Measurements from ENCODE around the gene JAKMIP1.

Gene JAKMIP1

GRCh38 chr4:6049278-6049677 is 151.1 kb downstream of the JAKMIP1 start:
- no peak for FAIRE-seq
- TF ChIP-seq SPI1 (IDR thresholded peaks at IDR 0.05; ENCODE audit: low read depth, low read length): no peak
- no peak for TF ChIP-seq POLR2AphosphoS5 (IDR thresholded peaks at IDR 0.05; ENCODE audit: low read depth, low read length)
- TF ChIP-seq TAF1 (IDR thresholded peaks at IDR 0.05; ENCODE audit: low read depth, low read length): no peak
- no peak for TF ChIP-seq PAX5 (IDR thresholded peaks at IDR 0.05; ENCODE audit: insufficient read depth, low read length, severe bottlenecking)
- no peak for TF ChIP-seq POU2F2 (IDR thresholded peaks at IDR 0.05; ENCODE audit: low read depth, low read length)
- TF ChIP-seq POLR2A (IDR thresholded peaks at IDR 0.05; ENCODE audit: low read depth, low read length): no peak
- no peak for DNase-seq (ENCODE audit: insufficient read length, low spot score)

- FAIRE-seq (no peak), DNase-seq (ENCODE audit: insufficient read length, low spot score) (no peak)
- no peak for TF ChIP-seq SPI1 (IDR thresholded peaks at IDR 0.05; ENCODE audit: low read depth, low read length)
- no peak for TF ChIP-seq POLR2A (IDR thresholded peaks at IDR 0.05; ENCODE audit: low read depth, low read length)
- TF ChIP-seq TAF1 (IDR thresholded peaks at IDR 0.05; ENCODE audit: low read depth, low read length): no peak
- TF ChIP-seq POU2F2 (IDR thresholded peaks at IDR 0.05; ENCODE audit: low read depth, low read length): no peak
- TF ChIP-seq POLR2AphosphoS5 (IDR thresholded peaks at IDR 0.05; ENCODE audit: low read depth, low read length): no peak
- no peak for TF ChIP-seq PAX5 (IDR thresholded peaks at IDR 0.05; ENCODE audit: insufficient read depth, low read length, severe bottlenecking)
Measured at GRCh38 chr4:6048537-6048936, 151.8 kb downstream of the JAKMIP1 start.

GRCh38 chr4:6047130-6047673 is 153.1 kb downstream of the JAKMIP1 start:
- TF ChIP-seq POLR2AphosphoS5 (IDR thresholded peaks at IDR 0.05; ENCODE audit: low read depth, low read length): no peak
- no peak for TF ChIP-seq POU2F2 (IDR thresholded peaks at IDR 0.05; ENCODE audit: low read depth, low read length)
- TF ChIP-seq SPI1 (IDR thresholded peaks at IDR 0.05; ENCODE audit: low read depth, low read length): no peak
- no peak for TF ChIP-seq POLR2A (IDR thresholded peaks at IDR 0.05; ENCODE audit: low read depth, low read length)
- no peak for TF ChIP-seq PAX5 (IDR thresholded peaks at IDR 0.05; ENCODE audit: insufficient read depth, low read length, severe bottlenecking)
- no peak for TF ChIP-seq TAF1 (IDR thresholded peaks at IDR 0.05; ENCODE audit: low read depth, low read length)
- no peak for FAIRE-seq

GRCh38 chr4:6046526-6047129 is 153.7 kb downstream of the JAKMIP1 start:
- DNase-seq (ENCODE audit: insufficient read length, low spot score) (no peak), FAIRE-seq (no peak)
- TF ChIP-seq POLR2AphosphoS5 (IDR thresholded peaks at IDR 0.05; ENCODE audit: low read depth, low read length): no peak
- no peak for TF ChIP-seq SPI1 (IDR thresholded peaks at IDR 0.05; ENCODE audit: low read depth, low read length)
- no peak for TF ChIP-seq TAF1 (IDR thresholded peaks at IDR 0.05; ENCODE audit: low read depth, low read length)
- TF ChIP-seq POLR2A (IDR thresholded peaks at IDR 0.05; ENCODE audit: low read depth, low read length): no peak
- no peak for TF ChIP-seq PAX5 (IDR thresholded peaks at IDR 0.05; ENCODE audit: insufficient read depth, low read length, severe bottlenecking)

More at GRCh38 chr4:6047130-6047673, 153.1 kb downstream of the JAKMIP1 start:
- DNase-seq (ENCODE audit: insufficient read length, low spot score): no peak

- FAIRE-seq: no peak
- TF ChIP-seq POLR2AphosphoS5 (IDR thresholded peaks at IDR 0.05; ENCODE audit: low read depth, low read length) (no peak), PAX5 (IDR thresholded peaks at IDR 0.05; ENCODE audit: insufficient read depth, low read length, severe bottlenecking) (no peak), SPI1 (IDR thresholded peaks at IDR 0.05; ENCODE audit: low read depth, low read length) (no peak), POU2F2 (IDR thresholded peaks at IDR 0.05; ENCODE audit: low read depth, low read length) (no peak), POLR2A (IDR thresholded peaks at IDR 0.05; ENCODE audit: low read depth, low read length) (no peak), TAF1 (IDR thresholded peaks at IDR 0.05; ENCODE audit: low read depth, low read length) (no peak)
- no peak for DNase-seq (ENCODE audit: insufficient read length, low spot score)
Measured at GRCh38 chr4:6044805-6045204, 155.5 kb downstream of the JAKMIP1 start.

GRCh38 chr4:6044276-6044675 is 156.1 kb downstream of the JAKMIP1 start:
- no peak for TF ChIP-seq TAF1 (IDR thresholded peaks at IDR 0.05; ENCODE audit: low read depth, low read length)
- TF ChIP-seq POLR2AphosphoS5 (IDR thresholded peaks at IDR 0.05; ENCODE audit: low read depth, low read length): no peak
- no peak for TF ChIP-seq POLR2A (IDR thresholded peaks at IDR 0.05; ENCODE audit: low read depth, low read length)
- TF ChIP-seq SPI1 (IDR thresholded peaks at IDR 0.05; ENCODE audit: low read depth, low read length): no peak
- no peak for TF ChIP-seq POU2F2 (IDR thresholded peaks at IDR 0.05; ENCODE audit: low read depth, low read length)
- no peak for TF ChIP-seq PAX5 (IDR thresholded peaks at IDR 0.05; ENCODE audit: insufficient read depth, low read length, severe bottlenecking)
- FAIRE-seq (no peak), DNase-seq (ENCODE audit: insufficient read length, low spot score) (no peak)

GRCh38 chr4:6043843-6044242 is 156.5 kb downstream of the JAKMIP1 start:
- DNase-seq (ENCODE audit: insufficient read length, low spot score): no peak
- FAIRE-seq: no peak
- TF ChIP-seq POLR2AphosphoS5 (IDR thresholded peaks at IDR 0.05; ENCODE audit: low read depth, low read length) (no peak), POLR2A (IDR thresholded peaks at IDR 0.05; ENCODE audit: low read depth, low read length) (no peak), POU2F2 (IDR thresholded peaks at IDR 0.05; ENCODE audit: low read depth, low read length) (no peak), SPI1 (IDR thresholded peaks at IDR 0.05; ENCODE audit: low read depth, low read length) (no peak), PAX5 (IDR thresholded peaks at IDR 0.05; ENCODE audit: insufficient read depth, low read length, severe bottlenecking) (no peak), TAF1 (IDR thresholded peaks at IDR 0.05; ENCODE audit: low read depth, low read length) (no peak)

- DNase-seq (ENCODE audit: insufficient read length, low spot score) (no peak), FAIRE-seq (no peak)
- TF ChIP-seq PAX5 (IDR thresholded peaks at IDR 0.05; ENCODE audit: insufficient read depth, low read length, severe bottlenecking) (no peak), SPI1 (IDR thresholded peaks at IDR 0.05; ENCODE audit: low read depth, low read length) (no peak), TAF1 (IDR thresholded peaks at IDR 0.05; ENCODE audit: low read depth, low read length) (no peak), POLR2A (IDR thresholded peaks at IDR 0.05; ENCODE audit: low read depth, low read length) (no peak), POLR2AphosphoS5 (IDR thresholded peaks at IDR 0.05; ENCODE audit: low read depth, low read length) (no peak), POU2F2 (IDR thresholded peaks at IDR 0.05; ENCODE audit: low read depth, low read length) (no peak)
Measured at GRCh38 chr4:6043188-6043587, 157.2 kb downstream of the JAKMIP1 start.

- DNase-seq (ENCODE audit: insufficient read length, low spot score) (no peak), FAIRE-seq (no peak)
- TF ChIP-seq SPI1 (IDR thresholded peaks at IDR 0.05; ENCODE audit: low read depth, low read length) (no peak), PAX5 (IDR thresholded peaks at IDR 0.05; ENCODE audit: insufficient read depth, low read length, severe bottlenecking) (no peak), POLR2A (IDR thresholded peaks at IDR 0.05; ENCODE audit: low read depth, low read length) (no peak), TAF1 (IDR thresholded peaks at IDR 0.05; ENCODE audit: low read depth, low read length) (no peak), POLR2AphosphoS5 (IDR thresholded peaks at IDR 0.05; ENCODE audit: low read depth, low read length) (no peak), POU2F2 (IDR thresholded peaks at IDR 0.05; ENCODE audit: low read depth, low read length) (no peak)
Measured at GRCh38 chr4:6042293-6043063, 157.9 kb downstream of the JAKMIP1 start.
